HEK293 (cell line): ENCODE measurements around the gene EIF4E.

Source experiments
- CTCF ChIA-PET: fragments of 350-600 bp; formaldehyde crosslinking; extraction: SDS; loops from one replicate; lab custom pipeline; 2021; ENCODE audit warnings: antibody characterized with exemption; lab: Yijun Ruan, JAX
- POLR2A ChIA-PET: fragments of 300-600 bp; formaldehyde crosslinking; extraction: SDS; loops from one replicate; lab custom pipeline; 2020; ENCODE audit warnings: antibody characterized with exemption, inconsistent platforms; lab: Yijun Ruan, JAX
- H3K27ac ChIP-seq: fragments of 200-500 bp; sonication (Bioruptor generic); 2 replicates; pipeline ENCODE4 v1.5.1; 2014; ENCODE audit warnings: low read depth, low read length, control low read depth, inconsistent platforms; ENCODE audit errors: extremely low read depth
- H3K36me3 ChIP-seq, 2 experiments: fragments of 200-500 bp in 1 of 2; sonication (Bioruptor generic) in 1 of 2; 1 replicate in 1 of 2; 2 replicates in 1 of 2; pipeline ENCODE4 v1.5.1; 2014 to 2017; ENCODE audit warnings: inconsistent platforms in 2 of 2, low read length in 2 of 2; ENCODE audit not compliant: control insufficient read depth in 2 of 2, insufficient read depth in 1 of 2
- H3K4me1 ChIP-seq: fragments of 200-500 bp; sonication (Bioruptor generic); 2 replicates; pipeline ENCODE4 v1.5.1; 2014; ENCODE audit warnings: mild to moderate bottlenecking, low read length, inconsistent platforms; ENCODE audit not compliant: control insufficient read depth, insufficient read depth
- H3K4me3 ChIP-seq: 2 replicates; pipeline ENCODE4 v1.5.1; 2011; ENCODE audit warnings: low read depth, mild to moderate bottlenecking, control low read depth, low read length, moderate library complexity
- H3K9me3 ChIP-seq: fragments of 200-500 bp; sonication (Bioruptor generic); 2 replicates; pipeline ENCODE4 v1.5.1; 2014; ENCODE audit warnings: low read depth, low read length, inconsistent platforms; ENCODE audit not compliant: control insufficient read depth, insufficient read depth
- ATF2 ChIP-seq: fragments of 450-650 bp; formaldehyde crosslinking; IDR thresholded peaks from 2 replicates; pipeline ENCODE4 v1.5.1; 2016; ENCODE audit warnings: missing biosample characterization, missing genetic modification characterization, low read depth
- INSM2 ChIP-seq: fragments of 450-650 bp; formaldehyde crosslinking; IDR thresholded peaks from 2 replicates; pipeline ENCODE4 v1.5.1; 2016; ENCODE audit warnings: missing biosample characterization, missing genetic modification characterization
- KLF10 ChIP-seq: fragments of 450-650 bp; IDR thresholded peaks from 2 replicates; pipeline ENCODE4 v1.5.1; 2018; ENCODE audit warnings: missing biosample characterization, mild to moderate bottlenecking, missing genetic modification characterization
- KLF9 ChIP-seq: fragments of 450-650 bp; formaldehyde crosslinking; IDR thresholded peaks from 2 replicates; pipeline ENCODE4 v1.5.1; 2016; ENCODE audit warnings: missing biosample characterization, missing genetic modification characterization, low read depth
- PBX3 ChIP-seq: sonication (generic); formaldehyde crosslinking; IDR thresholded peaks from 2 replicates; pipeline ENCODE4 v1.8.1; 2022; ENCODE audit warnings: mild to moderate bottlenecking, moderate library complexity, missing genetic modification reagents
- SCRT1 ChIP-seq: fragments of 450-650 bp; formaldehyde crosslinking; IDR thresholded peaks from 2 replicates; pipeline ENCODE4 v1.5.1; 2016; ENCODE audit warnings: missing biosample characterization, missing genetic modification characterization, borderline replicate concordance
- TRIM28 ChIP-seq: IDR thresholded peaks from 2 replicates; pipeline ENCODE4 v1.6.1; 2011; ENCODE audit warnings: low read length, control low read depth, borderline replicate concordance
- ZBTB7A ChIP-seq: fragments of 450-650 bp; formaldehyde crosslinking; IDR thresholded peaks from 2 replicates; pipeline ENCODE4 v1.5.1; 2016; ENCODE audit warnings: low read depth, missing biosample characterization, missing genetic modification characterization
- ZFP69B ChIP-seq: fragments of 450-650 bp; formaldehyde crosslinking; IDR thresholded peaks from 2 replicates; pipeline ENCODE4 v1.5.1; 2016; ENCODE audit warnings: missing biosample characterization, missing genetic modification characterization
- ZNF157 ChIP-seq: fragments of 450-650 bp; formaldehyde crosslinking; IDR thresholded peaks from 2 replicates; pipeline ENCODE4 v1.5.1; 2016; ENCODE audit warnings: missing biosample characterization, missing genetic modification characterization
- ZNF311 ChIP-seq: fragments of 450-650 bp; formaldehyde crosslinking; IDR thresholded peaks from 2 replicates; pipeline ENCODE4 v1.5.1; 2017; ENCODE audit warnings: missing biosample characterization, missing genetic modification characterization, borderline replicate concordance
- ZNF37A ChIP-seq: fragments of 450-650 bp; IDR thresholded peaks from 2 replicates; pipeline ENCODE4 v1.5.1; 2018; ENCODE audit warnings: missing biosample characterization, missing genetic modification characterization
- ZNF394 ChIP-seq: fragments of 450-650 bp; formaldehyde crosslinking; IDR thresholded peaks from 2 replicates; pipeline ENCODE4 v1.5.1; 2016; ENCODE audit warnings: missing biosample characterization, missing genetic modification characterization, mild to moderate bottlenecking, moderate library complexity, borderline replicate concordance
- ZNF449 ChIP-seq: fragments of 450-650 bp; formaldehyde crosslinking; IDR thresholded peaks from 2 replicates; pipeline ENCODE4 v1.5.1; 2017; ENCODE audit warnings: missing biosample characterization, mild to moderate bottlenecking, missing genetic modification characterization, moderate library complexity
- ZNF501 ChIP-seq: fragments of 450-650 bp; formaldehyde crosslinking; IDR thresholded peaks from 2 replicates; pipeline ENCODE4 v1.5.1; 2016; ENCODE audit warnings: missing biosample characterization, missing genetic modification characterization
- ZNF548 ChIP-seq: fragments of 450-650 bp; formaldehyde crosslinking; IDR thresholded peaks from 2 replicates; pipeline ENCODE4 v1.5.1; 2016; ENCODE audit warnings: missing biosample characterization, missing genetic modification characterization
- ZNF664 ChIP-seq: fragments of 450-650 bp; formaldehyde crosslinking; IDR thresholded peaks from 2 replicates; pipeline ENCODE4 v1.5.1; 2016; ENCODE audit warnings: missing biosample characterization, missing genetic modification characterization
- ZNF76 ChIP-seq: fragments of 450-650 bp; formaldehyde crosslinking; IDR thresholded peaks from 2 replicates; pipeline ENCODE4; 2016; ENCODE audit warnings: low read depth, missing biosample characterization, missing genetic modification characterization, borderline replicate concordance
- ZNF830 ChIP-seq: fragments of 450-650 bp; IDR thresholded peaks from 2 replicates; pipeline ENCODE4 v1.5.0; 2018; ENCODE audit warnings: missing biosample characterization, missing genetic modification characterization, low read depth, mild to moderate bottlenecking, moderate library complexity
- TF ChIP-seq, protein P1 (sequence below): fragments of 450-650 bp; formaldehyde crosslinking; IDR thresholded peaks from 2 replicates; pipeline ENCODE4 v1.5.1; 2016; ENCODE audit warnings: missing biosample characterization, missing genetic modification characterization

Gene EIF4E

GRCh38 chr4:98939892-98940298 is 11.0 kb upstream of the EIF4E start (continued):
- TF ChIP-seq ZNF311 (tag by site-specific recombination) (no peak), PBX3 (no peak), ZNF664 (tag by site-specific recombination) (peak; percentile 82; the same call in 1 of the 2 replicates)

DNA sequence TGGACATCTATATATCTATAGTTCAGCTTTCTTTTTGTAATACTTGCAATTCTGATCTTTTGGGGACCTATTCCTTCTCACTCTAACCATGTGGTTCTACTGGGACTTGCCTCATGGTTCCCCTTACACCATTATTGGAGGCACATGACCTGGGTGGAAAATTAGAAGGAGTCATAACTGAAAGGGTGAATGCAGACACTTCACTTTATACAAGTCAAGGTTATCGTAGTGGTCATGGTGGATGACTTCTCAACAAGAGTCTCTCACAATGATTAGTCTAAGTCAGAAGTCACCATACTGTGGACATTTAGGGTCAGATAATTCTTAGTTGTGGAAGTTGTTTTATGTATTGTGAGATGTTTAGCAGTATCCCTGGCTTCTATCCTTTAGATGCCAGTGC is 10.5 kb upstream of the EIF4E start:
- TF ChIP-seq KLF9 (tag by site-specific recombination) (no peak), ZNF76 (tag by site-specific recombination) (no peak), SCRT1 (tag by site-specific recombination) (no peak), KLF10 (tag by site-specific recombination) (no peak), INSM2 (tag by site-specific recombination) (no peak), ZNF394 (tag by site-specific recombination) (no peak), ZNF157 (no peak), ATF2 (tag by site-specific recombination) (no peak), ZNF449 (tag by site-specific recombination) (no peak), ZFP69B (no peak), ZNF830 (tag by site-specific recombination) (no peak), TRIM28 (no peak), ZNF548 (no peak), ZNF501 (tag by site-specific recombination) (no peak), ZNF37A (tag by site-specific recombination) (no peak), ZBTB7A (tag by site-specific recombination) (no peak), PBX3 (no peak)
- TF ChIP-seq, protein P1, sequence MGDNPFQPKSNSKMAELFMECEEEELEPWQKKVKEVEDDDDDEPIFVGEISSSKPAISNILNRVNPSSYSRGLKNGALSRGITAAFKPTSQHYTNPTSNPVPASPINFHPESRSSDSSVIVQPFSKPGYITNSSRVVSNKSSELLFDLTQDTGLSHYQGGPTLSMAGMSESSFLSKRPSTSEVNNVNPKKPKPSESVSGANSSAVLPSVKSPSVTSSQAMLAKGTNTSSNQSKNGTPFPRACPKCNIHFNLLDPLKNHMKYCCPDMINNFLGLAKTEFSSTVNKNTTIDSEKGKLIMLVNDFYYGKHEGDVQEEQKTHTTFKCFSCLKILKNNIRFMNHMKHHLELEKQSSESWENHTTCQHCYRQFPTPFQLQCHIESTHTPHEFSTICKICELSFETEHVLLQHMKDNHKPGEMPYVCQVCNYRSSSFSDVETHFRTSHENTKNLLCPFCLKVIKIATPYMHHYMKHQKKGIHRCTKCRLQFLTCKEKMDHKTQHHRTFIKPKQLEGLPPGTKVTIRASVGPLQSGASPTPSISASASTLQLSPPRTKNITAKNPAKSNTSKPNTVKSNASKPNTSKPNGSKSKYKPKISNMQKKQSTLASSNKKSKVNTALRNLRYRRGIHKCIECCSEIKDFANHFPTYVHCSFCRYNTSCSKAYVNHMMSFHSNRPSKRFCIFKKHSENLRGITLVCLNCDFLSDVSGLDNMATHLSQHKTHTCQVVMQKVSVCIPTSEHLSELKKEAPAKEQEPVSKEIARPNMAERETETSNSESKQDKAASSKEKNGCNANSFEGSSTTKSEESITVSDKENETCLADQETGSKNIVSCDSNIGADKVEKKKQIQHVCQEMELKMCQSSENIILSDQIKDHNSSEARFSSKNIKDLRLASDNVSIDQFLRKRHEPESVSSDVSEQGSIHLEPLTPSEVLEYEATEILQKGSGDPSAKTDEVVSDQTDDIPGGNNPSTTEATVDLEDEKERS, result no peak
- CTCF ChIA-PET, result interaction anchor here (0.8 to 1.0 kb wide), 2 partner anchors 125 to 261 kb away, joined by 3 read pairs; no protein-coding TSS in a partner anchor
- POLR2A ChIA-PET, result no interaction called here

More for the DNA sequence above, 10.5 kb upstream of the EIF4E start:
- Histone ChIP-seq H3K9me3 (no peaks in the 10 kb centered on the region), H3K27ac (no peak overlapping the region), H3K4me3 (no peak overlapping the region), H3K4me1 (no peaks in the 10 kb centered on the region), H3K36me3 (no peaks in the 10 kb centered on the region)
